Epithelial cell of prostate (primary cell): ENCODE results near the gene SIRT7.
A peak's percentile ranks its signal among the peaks of the same experiment; 100 is the strongest.
"Not testable (repeated sequence)": the region's sequence is repeated elsewhere in the genome, so short reads cannot be mapped to it uniquely, and the experiment has no call there.

Experiments used
- DNase-seq: peaks from one replicate; pipeline ENCODE4 v3.0.0-alpha.2; 2011; ENCODE audit warnings: low read depth, low spot score
- H3K27ac ChIP-seq: fragments of 450-650 bp; 2 replicates; pipeline ENCODE4 v1.5.1; 2017; ENCODE audit warnings: mild to moderate bottlenecking

Gene SIRT7

GRCh38 chr17:81922566-81923301, 4.8 kb upstream of the SIRT7 start:
- no peak for DNase-seq

DNA sequence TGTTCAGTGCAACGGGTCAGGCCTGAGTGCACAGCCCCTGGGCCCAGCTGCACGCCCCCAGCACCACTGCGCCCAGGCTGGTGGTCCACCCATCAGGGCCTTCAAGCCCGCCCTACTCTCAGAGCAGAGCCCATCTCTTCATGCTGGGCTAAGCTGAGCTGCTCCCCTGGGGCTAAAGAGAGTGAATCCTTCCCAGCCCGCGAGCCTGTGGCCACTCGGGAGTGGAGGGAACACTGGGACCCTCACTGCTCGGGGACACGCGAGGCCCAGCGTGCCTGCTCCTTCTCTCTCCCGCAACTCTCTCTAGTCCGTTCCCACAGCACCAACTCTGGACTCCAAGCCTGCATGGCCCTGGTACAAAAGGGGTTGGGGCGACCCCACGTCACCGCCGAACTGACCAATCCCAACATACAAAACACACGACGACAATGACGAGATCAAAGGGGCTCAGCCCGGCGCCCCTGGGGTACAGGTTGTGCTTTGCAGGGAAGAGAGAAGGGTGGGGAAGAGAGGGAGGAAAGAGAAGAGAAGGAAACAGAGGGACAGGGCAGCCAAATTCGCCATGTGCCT, 4.1 kb upstream of the SIRT7 start:
- H3K27ac ChIP-seq: no peak overlapping the region
- no peak for DNase-seq

More at GRCh38 chr17:81922566-81923301, 4.8 kb upstream of the SIRT7 start:
- H3K27ac ChIP-seq: peak overlapping the region; percentile 54

- H3K27ac ChIP-seq: no peak overlapping the region
- no peak for DNase-seq
Measured at GRCh38 chr17:81921537-81921862, 3.5 kb upstream of the SIRT7 start.

DNA sequence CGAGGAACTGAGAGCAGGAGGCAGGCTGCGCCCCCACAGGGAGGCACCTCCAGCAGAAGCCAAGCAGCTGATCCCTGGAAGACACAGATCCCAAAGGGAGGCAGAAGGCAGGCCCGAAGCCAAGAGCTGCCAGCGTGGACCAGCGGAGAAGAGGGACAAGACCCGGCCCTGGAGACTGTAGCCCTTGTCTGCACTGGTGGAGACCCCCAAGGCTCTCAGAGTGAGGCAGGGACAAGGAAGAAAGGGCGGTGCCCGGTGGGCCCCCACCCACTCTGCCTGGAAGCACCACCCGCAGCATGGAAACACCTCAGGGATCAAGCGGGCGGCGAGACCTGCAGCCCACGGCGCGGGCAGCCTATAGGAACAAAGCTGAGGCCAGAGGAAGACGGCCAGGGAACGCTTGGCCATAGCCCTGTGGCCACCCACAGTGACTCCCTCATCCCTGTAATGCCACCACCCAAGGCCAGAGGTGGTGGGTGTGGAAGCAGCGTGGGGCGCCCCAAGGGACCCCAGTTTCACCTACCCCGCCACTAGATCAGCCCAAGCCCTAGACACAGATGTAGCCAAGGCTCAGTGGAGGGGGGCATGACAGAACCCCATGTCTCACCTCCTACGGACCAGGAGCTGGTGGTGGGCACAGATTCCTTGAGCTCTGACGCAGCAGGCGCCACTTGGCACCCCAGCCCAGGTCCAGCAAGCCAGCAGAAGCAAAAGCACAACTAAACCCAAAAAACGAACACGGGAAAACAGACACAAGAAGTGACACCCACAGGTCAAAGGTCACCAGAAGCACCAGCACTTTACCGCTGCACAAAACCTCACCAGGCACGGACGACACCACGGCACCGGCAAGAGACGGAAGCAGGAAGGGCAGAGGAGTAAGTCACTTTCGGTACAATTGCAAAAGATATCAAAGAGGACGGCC, 2.9 kb upstream of the SIRT7 start:
- DNase-seq: no peak
- no peak overlapping the region for H3K27ac ChIP-seq

DNA sequence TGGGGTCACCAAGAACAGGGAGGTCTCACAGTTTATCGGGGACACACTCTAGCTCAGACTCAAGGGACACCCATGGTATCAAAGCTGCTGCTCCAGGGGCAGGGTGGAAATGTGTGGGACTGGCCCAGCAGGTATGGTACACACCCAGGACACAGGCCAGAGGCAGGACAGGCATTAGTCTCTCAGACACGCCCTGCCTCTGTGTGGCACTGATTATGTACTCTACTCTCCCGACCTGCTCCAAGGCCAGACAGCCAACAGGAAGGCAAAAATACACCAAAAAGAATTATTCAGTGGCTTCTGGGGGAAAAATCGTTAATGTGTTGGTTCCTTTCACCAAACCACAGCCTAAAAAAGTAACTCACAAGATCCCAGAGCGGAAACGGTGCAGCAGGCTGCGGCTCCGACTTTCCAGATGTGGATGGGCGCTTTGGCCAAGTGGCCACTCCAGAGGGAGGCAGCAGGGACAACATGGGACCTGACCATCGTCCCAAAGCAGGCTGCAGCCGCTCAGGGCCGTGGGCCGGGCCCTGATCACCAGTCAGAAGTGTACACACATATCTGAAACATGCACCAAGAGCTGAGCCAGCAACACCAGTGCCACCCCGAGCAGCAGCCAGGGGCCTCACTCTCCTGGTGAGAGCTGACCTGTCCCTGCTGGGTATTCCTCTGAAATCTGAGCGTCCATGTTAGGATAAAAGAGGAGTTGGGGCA, 1.0 kb upstream of the SIRT7 start:
- peak overlapping the region; percentile 77 for H3K27ac ChIP-seq
- no peak for DNase-seq

GRCh38 chr17:81918333-81918669, 325 bp upstream of the SIRT7 start:
- H3K27ac ChIP-seq: peak overlapping the region; percentile 77
- not testable (repeated sequence) for DNase-seq

DNA sequence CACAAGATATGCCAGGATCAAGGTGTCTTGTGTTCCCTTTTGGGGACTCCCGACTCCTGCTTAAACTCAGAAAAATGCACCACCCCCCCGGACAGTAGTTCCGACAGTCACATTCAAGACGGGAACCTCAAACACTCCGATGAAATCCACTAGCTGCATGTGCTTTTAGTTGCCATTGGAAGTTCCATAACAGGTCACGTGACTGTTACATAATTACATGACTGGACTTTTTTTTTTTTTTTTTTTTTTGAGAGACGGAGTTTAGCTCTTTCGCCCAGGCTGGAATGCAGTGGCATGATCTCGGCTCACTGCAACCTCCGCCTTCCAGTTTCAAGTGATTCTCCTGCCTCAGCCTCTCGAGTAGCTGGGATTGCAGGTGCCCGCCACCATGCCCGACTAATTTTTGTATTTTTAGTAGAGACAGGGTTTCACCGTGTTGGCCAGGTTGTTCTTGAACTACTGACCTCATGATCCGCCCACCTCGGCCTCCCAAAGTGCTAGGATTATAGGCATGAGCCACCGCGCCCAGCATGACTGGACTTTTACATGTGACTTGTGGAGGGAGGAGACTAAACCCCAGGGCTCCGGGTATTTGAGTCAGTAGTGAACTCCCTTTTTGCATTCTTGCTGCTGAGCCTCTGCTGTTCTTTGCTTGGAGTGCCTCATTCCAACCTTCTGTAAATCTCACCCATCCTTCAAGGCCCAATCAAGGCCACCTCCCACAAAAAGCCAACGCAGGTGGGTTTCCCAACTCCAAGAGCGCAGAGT, 1.6 kb downstream of the SIRT7 start:
- H3K27ac ChIP-seq: peak overlapping the region; percentile 77
- DNase-seq: peak; percentile 75

GRCh38 chr17:81915331-81915730, 2.6 kb downstream of the SIRT7 start:
- no peak overlapping the region for H3K27ac ChIP-seq
- DNase-seq: no peak

- no peak overlapping the region for H3K27ac ChIP-seq
- DNase-seq: no peak
Measured at GRCh38 chr17:81914103-81914850, 3.7 kb downstream of the SIRT7 start.

DNA sequence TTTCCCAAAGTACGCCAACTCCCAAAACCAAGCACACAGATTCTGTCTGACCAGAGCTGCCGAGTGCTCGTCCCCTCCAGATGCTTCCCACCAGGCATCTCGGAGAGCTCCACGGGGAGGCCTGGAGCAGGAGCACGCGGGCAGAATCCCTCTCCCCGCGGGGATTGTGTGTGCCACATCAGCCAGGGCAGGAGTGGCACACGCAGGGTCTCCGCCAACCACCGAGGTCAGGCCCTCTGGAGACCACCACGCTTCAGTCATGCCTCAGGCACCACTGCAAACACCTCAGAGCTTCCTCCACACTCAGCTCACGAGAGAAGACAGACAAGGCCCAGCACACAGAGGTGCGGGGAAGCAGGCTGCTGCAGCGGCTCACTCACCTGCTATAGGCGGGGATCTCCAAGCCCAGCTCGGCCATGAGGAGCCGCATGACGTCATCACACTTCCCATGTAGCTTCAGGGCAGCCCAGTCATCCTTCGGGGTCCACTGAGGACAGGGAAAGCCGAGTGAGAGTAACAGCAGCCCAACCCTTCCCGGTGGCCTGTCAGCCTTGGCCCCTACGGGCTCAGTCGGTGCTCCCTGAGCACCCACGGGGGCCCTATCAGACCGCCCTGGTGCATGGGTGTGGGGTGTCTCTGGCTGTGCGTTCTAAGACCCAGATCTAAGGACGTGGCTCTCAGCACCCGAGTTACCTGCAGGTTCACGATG, 4.4 kb downstream of the SIRT7 start:
- no peak overlapping the region for H3K27ac ChIP-seq
- no peak for DNase-seq

DNA sequence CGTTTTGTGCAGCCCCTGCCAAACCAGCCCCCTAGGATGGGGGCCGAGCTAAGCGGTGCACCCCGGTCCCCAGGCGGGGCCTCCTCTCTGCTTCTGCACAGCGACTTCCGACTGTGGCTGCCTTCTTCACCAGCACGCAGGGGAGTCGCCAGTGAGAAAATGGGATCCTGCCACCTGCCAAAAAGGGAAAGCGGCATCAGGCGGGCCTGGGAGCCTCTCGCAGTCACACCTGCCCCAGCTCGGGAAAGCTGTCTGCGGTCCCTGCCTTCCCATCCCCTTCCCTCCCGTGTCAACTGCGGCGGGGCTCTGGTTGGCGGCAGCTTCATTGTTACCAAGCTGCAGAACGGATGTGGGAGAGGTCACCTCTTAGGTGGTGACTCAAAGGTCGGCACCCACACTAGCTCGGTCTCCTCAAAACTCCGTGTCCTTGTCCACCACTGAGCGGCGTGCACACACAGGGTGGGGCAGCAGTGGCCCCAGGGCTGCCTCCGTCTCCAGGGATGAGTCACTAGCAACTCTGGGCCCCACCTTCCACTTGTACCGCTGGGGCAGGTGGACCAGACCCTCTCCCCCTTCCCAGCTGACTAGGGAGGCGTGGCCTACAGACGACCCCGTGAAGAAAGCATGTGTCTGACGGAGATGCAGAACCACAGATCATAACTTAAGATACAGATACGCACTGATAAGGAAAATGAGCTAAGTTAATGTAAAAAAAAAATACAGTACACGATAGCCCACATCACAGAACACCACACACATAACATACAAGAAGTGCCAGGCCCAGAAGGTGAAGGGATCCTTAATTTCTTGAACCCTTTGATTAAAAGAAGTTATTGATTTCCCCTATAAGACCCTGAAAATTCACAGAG, 5.3 kb downstream of the SIRT7 start:
- no peak overlapping the region for H3K27ac ChIP-seq
- no peak for DNase-seq

DNA sequence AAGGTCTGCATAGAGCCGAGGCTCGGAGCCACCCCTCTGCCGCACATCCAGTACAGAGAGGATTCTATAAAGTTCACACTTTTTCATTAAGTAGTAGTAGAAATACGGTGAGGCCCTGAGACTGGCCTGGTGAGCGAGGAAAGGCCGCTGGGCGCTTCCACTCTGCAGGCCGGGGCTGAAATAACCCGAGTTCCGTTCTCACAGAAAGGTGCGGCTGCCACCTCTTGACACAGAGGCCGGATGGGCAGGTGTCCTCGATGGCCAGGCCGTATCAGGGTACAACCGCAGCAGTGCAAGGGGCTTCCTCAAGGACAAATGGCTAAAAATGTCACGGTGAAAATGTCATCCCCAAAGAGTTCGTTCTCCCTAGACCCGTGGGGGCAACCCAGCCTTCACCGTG, 6.0 kb downstream of the SIRT7 start:
- H3K27ac ChIP-seq: no peak overlapping the region
- no peak for DNase-seq

DNA sequence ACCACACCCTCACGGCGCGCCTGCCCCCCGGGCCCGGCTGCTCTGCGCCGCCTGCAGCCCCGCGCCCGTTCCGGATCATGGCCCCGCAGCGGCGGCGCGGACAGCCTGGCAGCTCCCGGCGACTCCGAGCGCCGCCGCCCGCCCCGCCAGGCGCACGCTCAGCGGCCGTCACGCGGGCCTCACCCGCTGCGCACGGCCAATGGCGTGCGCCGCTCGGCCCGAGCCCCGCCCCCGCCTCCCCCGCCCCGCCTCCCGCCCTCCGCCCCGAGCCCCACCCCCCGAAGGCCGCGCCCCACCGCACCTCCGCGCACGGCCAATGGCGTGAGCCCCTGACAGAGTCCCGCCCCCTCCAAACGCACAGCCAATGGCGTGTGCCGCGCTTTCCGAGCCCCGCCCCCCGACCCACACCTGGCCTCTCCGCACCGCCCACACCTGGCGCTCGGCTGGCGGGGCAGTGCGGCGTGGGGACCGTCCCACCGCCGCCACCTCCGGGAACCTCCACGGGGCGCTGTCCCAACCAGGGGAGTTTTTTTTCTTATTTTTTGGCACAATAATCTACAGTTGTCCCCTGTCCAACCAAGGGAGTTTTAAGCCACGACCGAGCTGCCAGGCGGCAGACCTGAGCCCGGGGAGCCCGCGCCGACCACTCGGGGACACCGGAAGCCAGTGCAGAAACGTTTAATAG, 6.6 kb downstream of the SIRT7 start, which contains the start of gene PCYT2:
Gene PCYT2, minus strand, starts transcription at position 123 of the 685 bp plus-strand sequence. Its CDS starts 44 bp downstream, at position 79.
- DNase-seq: peak; percentile 45
- peak within 1 kb of the TSS; percentile 32 for H3K27ac ChIP-seq

DNA sequence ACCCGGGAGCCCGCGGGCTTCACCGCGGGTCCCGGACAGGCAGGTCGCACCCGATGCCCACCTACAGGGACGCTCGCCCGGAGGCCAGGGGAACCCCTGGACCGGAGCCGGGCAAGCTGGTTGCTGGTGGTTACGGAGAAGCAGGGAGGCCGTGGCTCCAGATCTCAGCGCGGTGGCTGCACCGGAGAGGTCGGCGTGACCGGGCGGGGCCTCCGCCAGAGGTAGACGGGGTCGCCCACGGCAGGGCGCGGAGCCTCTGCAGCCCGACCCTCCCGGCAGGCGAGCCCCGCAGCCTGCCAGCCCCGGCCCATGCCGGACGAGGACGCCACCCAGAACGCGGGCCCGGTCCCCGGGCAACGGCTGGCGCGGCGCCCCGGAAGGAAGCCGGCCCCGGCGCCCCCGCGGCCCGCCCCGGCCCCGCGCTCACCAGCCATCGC, 7.1 kb downstream of the SIRT7 start:
- no peak for DNase-seq
- H3K27ac ChIP-seq: peak overlapping the region; percentile 32

DNA sequence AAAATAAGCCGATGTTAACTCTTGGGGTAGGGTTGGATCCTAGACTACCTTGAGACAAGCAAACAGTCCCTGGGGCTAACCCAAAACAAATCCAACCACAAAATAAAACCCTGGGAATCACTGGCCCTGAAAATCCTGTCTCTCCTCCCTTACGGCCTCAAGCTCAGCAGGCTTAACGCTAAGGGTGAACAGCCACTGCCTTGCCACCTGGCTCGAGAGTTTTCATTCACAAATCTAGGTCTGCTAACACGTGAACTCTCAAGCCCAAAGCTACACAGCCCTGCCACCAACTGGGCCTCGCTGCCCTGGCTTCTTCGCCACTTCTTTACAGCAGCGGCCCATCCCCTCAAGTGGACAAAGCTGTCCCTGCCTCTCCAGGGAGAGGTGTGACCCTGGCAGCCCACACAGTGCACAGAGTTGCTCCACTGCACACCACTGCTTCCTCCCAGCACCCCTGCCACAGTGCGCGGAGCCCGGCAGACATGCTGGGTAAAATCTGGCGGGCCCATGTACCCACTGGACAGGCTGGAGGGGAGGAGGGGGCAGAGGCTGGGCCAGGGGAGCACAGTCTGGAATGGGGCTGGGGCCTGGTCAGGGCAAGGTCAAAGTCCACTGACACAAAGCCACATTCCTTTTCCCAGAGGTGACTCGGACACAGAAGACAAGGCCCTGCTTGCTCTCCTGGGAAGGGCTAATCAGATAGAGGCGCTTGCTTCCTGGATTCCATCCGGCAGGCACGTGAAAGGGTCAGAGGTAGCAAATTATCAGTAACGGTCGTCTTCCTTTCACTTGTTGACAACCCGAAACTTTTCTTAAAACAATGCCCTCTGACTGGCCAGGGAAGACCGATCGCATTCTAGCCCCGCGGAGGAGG, 7.8 kb downstream of the SIRT7 start:
- H3K27ac ChIP-seq: peak overlapping the region; percentile 32
- no peak for DNase-seq

DNA sequence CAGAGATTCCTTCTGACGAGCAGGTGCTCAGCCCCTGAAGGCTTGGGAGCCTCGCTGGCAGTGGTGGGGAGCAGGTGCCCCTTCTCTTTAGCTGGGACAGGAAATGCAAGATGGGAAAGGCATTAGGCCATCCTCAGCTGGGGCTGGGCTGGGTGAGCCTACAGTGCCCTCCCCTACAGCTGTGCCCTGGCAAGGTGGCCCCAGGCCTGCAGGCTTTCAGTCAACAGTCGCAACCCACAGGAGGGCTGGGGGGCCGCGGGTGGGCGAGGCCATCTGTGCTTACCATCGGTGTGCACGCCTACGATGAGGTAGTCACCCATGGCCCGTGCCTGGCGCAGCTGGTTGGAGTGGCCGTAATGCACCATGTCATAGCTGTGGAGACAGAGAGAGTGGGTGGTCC, 8.7 kb downstream of the SIRT7 start:
- H3K27ac ChIP-seq: no peak overlapping the region
- no peak for DNase-seq
